Measurements from ENCODE around the gene CAPN11. TPM values are rescaled to one million over a fixed set of nuclear protein-coding genes. Genes with fewer than 3 reads are reported as not detected.

CAPN11 gene
- total RNA-seq, 4 donors from 2014 or later, result 0.22 to 1.7 TPM; not detected in 2

- H3K4me1 ChIP-seq, result peaks cover 0 to 2% of the 10 kb centered on the region in 2 donors
- intact Hi-C loops (cut with DNase I), result loop anchor here (10.0 kb wide), 1 partner anchor 178 kb away; no protein-coding TSS in a partner anchor
- H3K27me3 ChIP-seq, result no peaks in the 10 kb centered on the region
- TF ChIP-seq POLR2A (IDR thresholded peaks at IDR 0.05), result no peak
- no peak for TF ChIP-seq CTCF (IDR thresholded peaks at IDR 0.05)
- no peak for DNase-seq
- 72 to 82% methylated on average over 9 of the region's 9 CpGs for WGBS, 2 donors
- H3K27ac ChIP-seq, result no peak overlapping the region
- H3K36me3 ChIP-seq, result no peaks in the 10 kb centered on the region
- no peaks in the 10 kb centered on the region for H3K9me3 ChIP-seq
- H3K4me3 ChIP-seq (replicated peaks in 1 of 3), result no peak overlapping the region
Observed at GRCh38 chr6:44156494-44157151, 2.0 kb upstream of the CAPN11 start.

- Histone ChIP-seq H3K4me3 (replicated peaks in 1 of 3) (no peak overlapping the region), H3K27ac (no peak overlapping the region), H3K27me3 (no peaks in the 10 kb centered on the region), H3K36me3 (no peaks in the 10 kb centered on the region), H3K9me3 (no peaks in the 10 kb centered on the region), H3K4me1 (no peaks in the 10 kb centered on the region)
- no peak for DNase-seq
- TF ChIP-seq CTCF (IDR thresholded peaks at IDR 0.05), result no peak
- no peak for TF ChIP-seq POLR2A (IDR thresholded peaks at IDR 0.05)
- intact Hi-C loops (cut with DNase I), result loop anchor here (10.0 kb wide), 1 partner anchor 178 kb away; no protein-coding TSS in a partner anchor
- 83 to 89% methylated on average over 11 of the region's 11 CpGs for WGBS, 2 donors
Observed at GRCh38 chr6:44157152-44157521, 1.5 kb upstream of the CAPN11 start.

GRCh38 chr6:44161997-44162338 lies 3.3 kb downstream of the CAPN11 start:
- 61 to 67% methylated on average over 7 to 8 of the region's 8 CpGs for WGBS, 2 donors

GRCh38 chr6:44162876-44163625 lies 4.4 kb downstream of the CAPN11 start:
- Histone ChIP-seq H3K9me3 (no peaks in the 10 kb centered on the region), H3K4me3 (replicated peaks in 1 of 3) (no peak overlapping the region), H3K36me3 (no peaks in the 10 kb centered on the region), H3K4me1 (no peaks in the 10 kb centered on the region), H3K27ac (no peak overlapping the region), H3K27me3 (no peaks in the 10 kb centered on the region)
- 75 to 79% methylated on average over 3 to 8 of the region's 8 CpGs for WGBS, 2 donors
- TF ChIP-seq CTCF (IDR thresholded peaks at IDR 0.05) (no peak), POLR2A (IDR thresholded peaks at IDR 0.05) (no peak)
- no peak for DNase-seq
- intact Hi-C loops (cut with DNase I), result no loop called here

More at GRCh38 chr6:44161997-44162338, 3.3 kb downstream of the CAPN11 start:
- no peak for DNase-seq
- Histone ChIP-seq H3K4me3 (replicated peaks in 1 of 3) (no peak overlapping the region), H3K9me3 (no peaks in the 10 kb centered on the region), H3K4me1 (no peaks in the 10 kb centered on the region), H3K36me3 (no peaks in the 10 kb centered on the region), H3K27ac (no peak overlapping the region), H3K27me3 (no peaks in the 10 kb centered on the region)
- TF ChIP-seq CTCF (IDR thresholded peaks at IDR 0.05), result no peak
- no peak for TF ChIP-seq POLR2A (IDR thresholded peaks at IDR 0.05)
- intact Hi-C loops (cut with DNase I), result no loop called here

- TF ChIP-seq POLR2A (IDR thresholded peaks at IDR 0.05) (no peak), CTCF (IDR thresholded peaks at IDR 0.05) (no peak)
- Histone ChIP-seq H3K27me3 (no peaks in the 10 kb centered on the region), H3K27ac (no peak overlapping the region), H3K9me3 (no peaks in the 10 kb centered on the region), H3K36me3 (no peaks in the 10 kb centered on the region), H3K4me3 (replicated peaks in 1 of 3) (no peak overlapping the region), H3K4me1 (no peaks in the 10 kb centered on the region)
- intact Hi-C loops (cut with DNase I), result no loop called here
- WGBS, 2 donors, result 73 to 77% methylated on average over 7 of the region's 7 CpGs
- DNase-seq, result no peak
Observed at GRCh38 chr6:44166116-44166515, 7.5 kb downstream of the CAPN11 start.

Data from thyroid gland (tissue), 4 donors.